Measurements from ENCODE around the gene MAP2K6. TPM values are rescaled to one million over a fixed set of nuclear protein-coding genes. Genes with fewer than 3 reads are reported as not detected.

MAP2K6 gene
- total and polyA plus RNA-seq, 2 of the 8 experiments (the other 6 are each of a cell fraction or from before 2014, with no cell fraction given), result 11.0 to 44.1 TPM

- CTCF ChIA-PET (ENCODE audit: partially characterized antibody), result interaction anchor here (2.5 kb wide), 1 partner anchor 12 kb away, joined by 7 read pairs; no protein-coding TSS in a partner anchor
- WGBS, 2 experiments (ENCODE audit: extremely low coverage in 1 of 2, insufficient coverage in 1 of 2, insufficient read length in 1 of 2, insufficient replicate concordance in 2 of 2, low coverage in 1 of 2, low lambda C conversion rate in 2 of 2, missing lambda C conversion rate in 1 of 2), result 82% methylated on average over 2 of the region's 2 CpGs; no CpG with 5 or more reads in 1 of the 2 experiments
- H3K27me3 ChIP-seq (replicated peaks in 1 of 4; ENCODE audit: control insufficient read depth in 3 of 4, extremely low read depth in 1 of 4, insufficient read depth in 3 of 4, low read length in 3 of 4), result no peaks in the 10 kb centered on the region
These were observed 124.3 kb downstream of the MAP2K6 start for GRCh38 chr17:69538795-69539194.

More at GRCh38 chr17:69538795-69539194, 124.3 kb downstream of the MAP2K6 start:
- Histone ChIP-seq H3K23ac (ENCODE audit: insufficient read length) (no peak overlapping the region), H3K27ac (ENCODE audit: low read depth, low read length) (no peak overlapping the region), H3K18ac (ENCODE audit: extremely low read depth, low read length) (no peak overlapping the region), H4K8ac (ENCODE audit: extremely low read depth, insufficient read depth, low read length) (no peak overlapping the region), H4K91ac (replicated peaks; ENCODE audit: insufficient read length, low read length) (no peak overlapping the region), H2BK5ac (ENCODE audit: low read depth, low read length) (no peak overlapping the region), H3K79me2 (ENCODE audit: control insufficient read depth in 1 of 2, insufficient read depth in 2 of 2, low read length in 2 of 2) (no peaks in the 10 kb centered on the region), H4K20me1 (replicated peaks in 1 of 2; ENCODE audit: control insufficient read depth in 1 of 2, insufficient read depth in 2 of 2, low read length in 2 of 2) (no peaks in the 10 kb centered on the region), H2BK120ac (replicated peaks; ENCODE audit: low read depth, low read length) (no peak overlapping the region), H2BK20ac (ENCODE audit: low read length) (no peak overlapping the region), H3K79me1 (ENCODE audit: low read depth, low read length) (no peaks in the 10 kb centered on the region), H2AK5ac (ENCODE audit: low read depth, low read length) (no peak overlapping the region), H3K23me2 (ENCODE audit: low read depth, low read length) (no peaks in the 10 kb centered on the region), H2BK15ac (ENCODE audit: low read length) (no peak overlapping the region), H2AFZ (ENCODE audit: low read length) (no peak overlapping the region), H3K56ac (replicated peaks; ENCODE audit: insufficient read length, low read depth, low read length) (no peak overlapping the region), H3K9ac (replicated peaks in 1 of 4; ENCODE audit: extremely low read depth in 1 of 4, low read depth in 3 of 4, low read length in 3 of 4) (no peak overlapping the region), H3K4me3 (ENCODE audit: extremely low read depth in 1 of 4, insufficient read depth in 2 of 4, low read depth in 3 of 4, low read length in 4 of 4) (no peak overlapping the region), H3K4me2 (ENCODE audit: insufficient read depth in 1 of 2, low read depth in 2 of 2, low read length in 2 of 2) (no peak overlapping the region), H4K5ac (ENCODE audit: insufficient read length, low read depth, low read length) (no peak overlapping the region), H3K14ac (ENCODE audit: insufficient read length) (no peak overlapping the region), H3K4ac (replicated peaks; ENCODE audit: insufficient read length, low read depth, low read length) (no peak overlapping the region), H3K9me3 (ENCODE audit: insufficient read depth in 2 of 2, low read depth in 1 of 2, low read length in 1 of 2) (no peaks in the 10 kb centered on the region), H3K4me1 (replicated peaks in 1 of 4; ENCODE audit: control insufficient read depth in 3 of 4, insufficient read depth in 4 of 4, low read length in 3 of 4) (peaks cover 1 to 8% (median 4%) of the 10 kb centered on the region in 4 experiments; a peak in 5 of 7 replicates), H3K36me3 (ENCODE audit: control insufficient read depth in 2 of 4, insufficient read depth in 4 of 4, low read length in 3 of 4) (peaks cover 0 to 7% (median 3%) of the 10 kb centered on the region in 4 experiments; a peak in 4 of 8 replicates), H2BK12ac (ENCODE audit: low read depth, low read length) (no peak overlapping the region)
- no peak for TF ChIP-seq BACH1 (IDR thresholded peaks at IDR 0.05; ENCODE audit: low read length)
- no peak for TF ChIP-seq KDM5A (IDR thresholded peaks at IDR 0.05; ENCODE audit: low read length)
- no peak for TF ChIP-seq SIX5 (IDR thresholded peaks at IDR 0.05; ENCODE audit: low read depth, low read length)
- no peak for DNase-seq (ENCODE audit: low read depth in 1 of 2, low spot score in 2 of 2)
- POLR2A ChIA-PET (ENCODE audit: partially characterized antibody), result no interaction called here
- no peak for FAIRE-seq

Data from H1 (cell line).